GM12864 (cell line): ENCODE measurements around the gene RPL36A.

Experiments used
- DNase-seq: peaks from one replicate; pipeline ENCODE4 v3.0.0-alpha.2; 2011; ENCODE audit warnings: low read depth
- H3K4me3 ChIP-seq: 2 replicates; pipeline ENCODE4 v1.5.1; 2011; ENCODE audit warnings: mild to moderate bottlenecking, low read depth, low read length, control low read depth
- CTCF ChIP-seq: IDR thresholded peaks from 2 replicates; pipeline ENCODE4 v1.5.1; 2011; ENCODE audit warnings: low read depth, mild to moderate bottlenecking, moderate library complexity, low read length, control low read depth, inconsistent platforms; ENCODE audit errors: missing control alignments

The RPL36A gene

DNA sequence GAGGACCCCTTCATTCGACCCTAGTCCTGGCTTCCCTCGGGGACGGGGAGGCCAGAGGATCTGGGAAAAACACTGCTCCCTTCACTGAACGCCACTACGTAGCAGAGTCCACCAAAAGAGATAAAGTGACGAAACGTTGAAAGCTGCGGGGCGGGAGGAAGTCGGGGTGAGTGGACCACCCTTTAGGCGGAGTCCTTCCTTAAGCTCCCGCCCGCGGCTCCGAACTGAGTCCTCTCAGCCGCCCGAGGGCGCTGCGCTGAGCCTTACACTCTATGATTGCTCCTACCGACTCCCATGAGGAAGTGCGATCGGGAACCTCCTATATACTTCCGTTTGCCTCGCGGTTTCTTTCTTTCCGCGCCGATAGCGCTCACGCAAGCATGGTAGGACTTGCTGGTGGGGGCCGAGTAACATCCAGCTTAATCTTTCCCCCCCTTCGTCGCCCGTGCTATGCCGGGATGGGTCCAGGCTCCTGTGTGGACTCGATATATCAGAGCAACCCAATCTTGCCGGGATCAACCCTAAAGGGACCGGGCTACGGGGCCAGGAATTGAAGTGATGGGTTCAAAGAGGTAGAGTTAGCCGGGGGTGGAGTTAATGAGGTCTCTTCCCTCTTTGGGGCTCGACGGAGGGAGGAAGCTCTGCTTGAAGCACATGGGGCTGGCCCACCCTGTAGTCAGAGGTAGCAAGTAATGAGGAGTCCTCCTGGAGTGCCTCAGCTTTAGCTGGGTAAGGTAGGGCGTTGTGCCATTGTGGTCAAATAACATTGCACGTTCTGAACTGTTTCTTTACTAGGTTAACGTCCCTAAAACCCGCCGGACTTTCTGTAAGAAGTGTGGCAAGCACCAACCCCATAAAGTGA is at the start of gene RPL36A:
Gene RPL36A (plus strand): TSS at position 348 of the 862 bp plus-strand sequence. CDS start 33 bp downstream, at position 381.
- peak within 1 kb of the TSS; percentile 66 for H3K4me3 ChIP-seq
- peak; percentile 79 for TF ChIP-seq CTCF
- peak; percentile 80 for DNase-seq

GRCh38 chrX:101347859-101348451 is 42.9 kb upstream of the RPL36A start:
- H3K4me3 ChIP-seq, result peak overlapping the region; percentile 80
- no peak for TF ChIP-seq CTCF
- no peak for DNase-seq

GRCh38 chrX:101348452-101349192 is 42.2 kb upstream of the RPL36A start, which contains the start of gene TIMM8A:
TIMM8A (minus strand) TSS chrX:101348742; CDS start chrX:101348664, 78 bp downstream.
- peak within 1 kb of the TSS; percentile 80 for H3K4me3 ChIP-seq
- TF ChIP-seq CTCF, result no peak
- DNase-seq, result peak; percentile 34

DNA sequence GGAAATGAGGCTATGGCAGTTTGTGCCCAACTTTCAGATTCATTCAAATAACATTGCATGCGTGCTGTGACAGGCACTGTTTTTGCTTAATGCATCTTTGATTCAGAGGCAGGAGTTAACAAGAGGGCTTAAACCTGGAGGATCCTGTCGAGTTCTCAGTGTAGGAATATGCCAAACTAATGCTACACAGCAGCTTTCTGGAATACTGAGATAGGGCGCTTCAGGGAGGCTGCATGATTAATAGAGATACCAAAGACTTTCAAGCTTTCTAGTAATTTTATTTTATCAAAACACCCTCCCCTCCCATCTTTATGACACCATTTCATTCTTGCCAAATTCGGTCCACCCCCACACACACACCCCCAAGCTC is 41.6 kb upstream of the RPL36A start:
- TF ChIP-seq CTCF, result no peak
- no peak for DNase-seq
- peak overlapping the region; percentile 80 for H3K4me3 ChIP-seq

- no peak overlapping the region for H3K4me3 ChIP-seq
- peak; percentile 44 for TF ChIP-seq CTCF
- DNase-seq, result no peak
Measured at GRCh38 chrX:101357166-101357795, 33.5 kb upstream of the RPL36A start.

- no peak for TF ChIP-seq CTCF
- no peak for DNase-seq
- no peak overlapping the region for H3K4me3 ChIP-seq
Measured at GRCh38 chrX:101359966-101360365, 30.8 kb upstream of the RPL36A start.
